ENCODE measurements around the gene SLC4A11. TPM values are rescaled to one million over a fixed set of nuclear protein-coding genes. Genes with fewer than 3 reads are reported as not detected.

SLC4A11 gene
- total RNA-seq, 1 experiment from 2014 or later = 5.7 TPM

- Mint-ChIP-seq H3K9me3 (ENCODE audit: unreplicated experiment) (no peaks in the 10 kb centered on the region), H3K4me3 (ENCODE audit: unreplicated experiment) (no peak overlapping the region), H3K4me1 (ENCODE audit: insufficient read depth, unreplicated experiment) (no peaks in the 10 kb centered on the region), H3K27ac (ENCODE audit: low read depth, unreplicated experiment) (no peak overlapping the region), H3K36me3 (ENCODE audit: insufficient read depth, unreplicated experiment) (peaks cover 21% of the 10 kb centered on the region), H3K27me3 (ENCODE audit: insufficient read depth, unreplicated experiment) (no peaks in the 10 kb centered on the region)
- TF ChIP-seq, protein P1, sequence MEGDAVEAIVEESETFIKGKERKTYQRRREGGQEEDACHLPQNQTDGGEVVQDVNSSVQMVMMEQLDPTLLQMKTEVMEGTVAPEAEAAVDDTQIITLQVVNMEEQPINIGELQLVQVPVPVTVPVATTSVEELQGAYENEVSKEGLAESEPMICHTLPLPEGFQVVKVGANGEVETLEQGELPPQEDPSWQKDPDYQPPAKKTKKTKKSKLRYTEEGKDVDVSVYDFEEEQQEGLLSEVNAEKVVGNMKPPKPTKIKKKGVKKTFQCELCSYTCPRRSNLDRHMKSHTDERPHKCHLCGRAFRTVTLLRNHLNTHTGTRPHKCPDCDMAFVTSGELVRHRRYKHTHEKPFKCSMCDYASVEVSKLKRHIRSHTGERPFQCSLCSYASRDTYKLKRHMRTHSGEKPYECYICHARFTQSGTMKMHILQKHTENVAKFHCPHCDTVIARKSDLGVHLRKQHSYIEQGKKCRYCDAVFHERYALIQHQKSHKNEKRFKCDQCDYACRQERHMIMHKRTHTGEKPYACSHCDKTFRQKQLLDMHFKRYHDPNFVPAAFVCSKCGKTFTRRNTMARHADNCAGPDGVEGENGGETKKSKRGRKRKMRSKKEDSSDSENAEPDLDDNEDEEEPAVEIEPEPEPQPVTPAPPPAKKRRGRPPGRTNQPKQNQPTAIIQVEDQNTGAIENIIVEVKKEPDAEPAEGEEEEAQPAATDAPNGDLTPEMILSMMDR (IDR thresholded peaks at IDR 0.05; ENCODE audit: unreplicated experiment) = no peak
- peak; percentile 34 for DNase-seq (ENCODE audit: unreplicated experiment)
- intact Hi-C loops (cut with micrococcal nuclease) = loop anchor here (1.0 kb wide), 1 partner anchor 32 kb away; no protein-coding TSS in a partner anchor
- no TSS peak for BruUV-seq (replicated peaks)
- ChIA-PET CTCF (interaction anchor here (0.8 to 1.2 kb wide), 5 partner anchors 30 to 212 kb away, joined by 3 to 4 read pairs (median 3); no protein-coding TSS in a partner anchor), POLR2A (interaction anchor here (0.6 to 2.8 kb wide), 4 partner anchors 8 to 389 kb away, joined by 3 to 12 read pairs (median 4); no protein-coding TSS in a partner anchor)
Measured at GRCh38 chr20:3250091-3250504, 11.1 kb upstream of the SLC4A11 start.

GRCh38 chr20:3248993-3249347, 10.0 kb upstream of the SLC4A11 start:
- ChIA-PET CTCF (interaction anchor here (0.7 to 1.8 kb wide), 3 partner anchors 15 to 128 kb away, joined by 3 to 6 read pairs (median 3); no protein-coding TSS in a partner anchor), POLR2A (interaction anchor here (0.7 to 1.3 kb wide), 3 partner anchors 15 to 66 kb away, joined by 3 read pairs; partner anchors contain the start of gene ITPA)
- TF ChIP-seq, protein P1 (IDR thresholded peaks at IDR 0.05; ENCODE audit: unreplicated experiment) = no peak
- no peak for DNase-seq (ENCODE audit: unreplicated experiment)
- H3K9me3 Mint-ChIP-seq (ENCODE audit: unreplicated experiment) = no peaks in the 10 kb centered on the region
- H3K4me3 Mint-ChIP-seq (ENCODE audit: unreplicated experiment) = no peak overlapping the region
- no peak overlapping the region for H3K27ac Mint-ChIP-seq (ENCODE audit: low read depth, unreplicated experiment)
- peaks cover 11% of the 10 kb centered on the region for H3K36me3 Mint-ChIP-seq (ENCODE audit: insufficient read depth, unreplicated experiment)
- H3K4me1 Mint-ChIP-seq (ENCODE audit: insufficient read depth, unreplicated experiment) = no peaks in the 10 kb centered on the region
- no peaks in the 10 kb centered on the region for H3K27me3 Mint-ChIP-seq (ENCODE audit: insufficient read depth, unreplicated experiment)
- intact Hi-C loops (cut with micrococcal nuclease) = no loop called here
- no TSS peak for BruUV-seq (replicated peaks)

DNA sequence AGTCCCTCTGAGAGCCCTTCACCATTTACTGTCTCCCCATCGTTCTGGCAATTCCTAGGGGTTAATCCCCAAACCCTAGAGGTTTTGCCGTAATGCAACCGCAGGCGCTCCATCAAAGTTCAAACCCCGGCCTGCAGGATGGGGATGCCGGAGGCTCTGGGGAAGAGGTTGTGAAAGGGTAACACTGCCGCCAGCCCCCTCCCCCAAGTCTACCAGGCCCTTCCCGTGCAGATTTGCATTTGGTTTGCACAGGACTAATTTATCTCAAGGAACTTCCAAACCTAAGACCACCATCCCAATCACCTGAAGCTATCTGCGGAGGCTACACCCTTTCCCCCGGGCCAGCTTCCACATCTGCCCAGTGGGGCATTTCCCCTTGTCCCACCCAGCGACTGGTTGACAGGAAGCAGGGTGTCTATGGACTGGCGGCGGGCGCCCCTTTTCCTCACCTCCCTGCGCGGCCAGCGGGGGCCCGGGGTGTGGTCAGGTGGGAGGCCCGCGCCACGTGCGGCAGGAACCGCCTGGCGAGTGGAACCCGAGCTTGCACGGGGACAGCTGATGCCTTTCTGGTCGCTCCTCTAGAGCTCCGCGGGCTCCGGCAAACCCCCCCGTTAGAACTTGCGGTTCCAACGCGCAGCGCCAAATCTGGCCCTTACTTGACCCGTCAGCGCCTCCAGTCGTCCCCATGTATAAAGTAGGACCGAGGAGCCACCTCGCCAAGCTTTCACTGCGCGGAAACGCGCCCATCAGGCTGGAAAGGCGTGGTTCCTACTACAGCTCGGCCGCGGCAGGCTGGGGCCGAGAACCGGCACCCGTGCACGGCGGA, 9.4 kb upstream of the SLC4A11 start:
- no peaks in the 10 kb centered on the region for H3K27me3 Mint-ChIP-seq (ENCODE audit: insufficient read depth, unreplicated experiment)
- no peak overlapping the region for H3K27ac Mint-ChIP-seq (ENCODE audit: low read depth, unreplicated experiment)
- H3K9me3 Mint-ChIP-seq (ENCODE audit: unreplicated experiment) = no peaks in the 10 kb centered on the region
- TF ChIP-seq, protein P1 (IDR thresholded peaks at IDR 0.05; ENCODE audit: unreplicated experiment) = no peak
- CTCF ChIA-PET = interaction anchor here (1.2 to 1.8 kb wide), 2 partner anchors 16 to 66 kb away, joined by 3 to 6 read pairs; no protein-coding TSS in a partner anchor
- peaks cover 11% of the 10 kb centered on the region for H3K36me3 Mint-ChIP-seq (ENCODE audit: insufficient read depth, unreplicated experiment)
- no peaks in the 10 kb centered on the region for H3K4me1 Mint-ChIP-seq (ENCODE audit: insufficient read depth, unreplicated experiment)
- no TSS peak for BruUV-seq (replicated peaks)
- no peak for DNase-seq (ENCODE audit: unreplicated experiment)
- no peak overlapping the region for H3K4me3 Mint-ChIP-seq (ENCODE audit: unreplicated experiment)
- POLR2A ChIA-PET = interaction anchor here (0.9 to 1.6 kb wide), 5 partner anchors 16 to 68 kb away, joined by 3 to 8 read pairs (median 3); no protein-coding TSS in a partner anchor
- intact Hi-C loops (cut with micrococcal nuclease) = no loop called here

DNA sequence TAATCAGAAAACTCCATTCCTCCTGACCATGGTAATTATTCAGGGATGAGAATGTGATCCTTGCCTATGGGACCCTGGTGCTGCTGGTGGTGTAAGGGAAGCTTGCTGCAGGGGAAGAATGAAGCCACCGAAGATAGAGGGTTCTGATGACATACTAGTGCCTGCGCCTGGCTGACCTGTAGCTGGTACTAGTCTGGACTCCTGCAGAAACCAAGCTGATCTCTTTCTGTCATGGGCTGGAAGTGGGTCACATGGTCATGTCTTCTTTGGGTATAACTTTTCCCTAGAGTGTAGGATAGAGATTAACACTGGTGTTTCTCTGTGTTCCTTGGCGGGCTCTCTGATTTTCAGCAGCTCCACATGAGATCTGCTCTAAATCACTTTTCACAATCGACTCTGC, 8.6 kb upstream of the SLC4A11 start:
- no peak for DNase-seq (ENCODE audit: unreplicated experiment)

More for the DNA sequence above, 8.6 kb upstream of the SLC4A11 start:
- POLR2A ChIA-PET = interaction anchor here (0.9 to 1.6 kb wide), 3 partner anchors 15 to 69 kb away, joined by 3 to 8 read pairs (median 3); no protein-coding TSS in a partner anchor
- intact Hi-C loops (cut with micrococcal nuclease) = no loop called here
- CTCF ChIA-PET = interaction anchor here (1.4 to 1.8 kb wide), 2 partner anchors 29 to 67 kb away, joined by 3 to 4 read pairs; no protein-coding TSS in a partner anchor
- H3K4me1 Mint-ChIP-seq (ENCODE audit: insufficient read depth, unreplicated experiment) = no peaks in the 10 kb centered on the region
- H3K27me3 Mint-ChIP-seq (ENCODE audit: insufficient read depth, unreplicated experiment) = no peaks in the 10 kb centered on the region
- H3K9me3 Mint-ChIP-seq (ENCODE audit: unreplicated experiment) = no peaks in the 10 kb centered on the region
- H3K27ac Mint-ChIP-seq (ENCODE audit: low read depth, unreplicated experiment) = no peak overlapping the region
- H3K4me3 Mint-ChIP-seq (ENCODE audit: unreplicated experiment) = no peak overlapping the region
- H3K36me3 Mint-ChIP-seq (ENCODE audit: insufficient read depth, unreplicated experiment) = peaks cover 11% of the 10 kb centered on the region
- TF ChIP-seq, protein P1 (IDR thresholded peaks at IDR 0.05; ENCODE audit: unreplicated experiment) = no peak
- BruUV-seq (replicated peaks) = no TSS peak
